ENCODE results near the gene TPPP3.

Gene TPPP3

GRCh38 chr16:67388191-67388590 lies 5.1 kb downstream of the TPPP3 start:
- Histone ChIP-seq H3K4me1 (ENCODE audit: insufficient read depth, poor library complexity, severe bottlenecking) (no peaks in the 10 kb centered on the region), H3K36me3 (ENCODE audit: low read depth) (no peaks in the 10 kb centered on the region), H3K27me3 (ENCODE audit: insufficient read depth, poor library complexity, severe bottlenecking) (no peaks in the 10 kb centered on the region), H3K9me3 (ENCODE audit: severe bottlenecking) (no peaks in the 10 kb centered on the region), H3K4me3 (ENCODE audit: severe bottlenecking) (no peak overlapping the region), H3K27ac (ENCODE audit: poor library complexity, severe bottlenecking) (no peak overlapping the region)
- DNase-seq (ENCODE audit: low spot score) (no peak), ATAC-seq (ENCODE audit: low read depth) (no peak)
- no peak for TF ChIP-seq CTCF (IDR thresholded peaks at IDR 0.05; ENCODE audit: poor library complexity, severe bottlenecking)

- Histone ChIP-seq H3K9me3 (ENCODE audit: severe bottlenecking) (no peaks in the 10 kb centered on the region), H3K36me3 (ENCODE audit: low read depth) (no peaks in the 10 kb centered on the region), H3K4me3 (ENCODE audit: severe bottlenecking) (no peak overlapping the region), H3K27me3 (ENCODE audit: insufficient read depth, poor library complexity, severe bottlenecking) (no peaks in the 10 kb centered on the region), H3K27ac (ENCODE audit: poor library complexity, severe bottlenecking) (no peak overlapping the region), H3K4me1 (ENCODE audit: insufficient read depth, poor library complexity, severe bottlenecking) (no peaks in the 10 kb centered on the region)
- ATAC-seq (ENCODE audit: low read depth): no peak
- DNase-seq (ENCODE audit: low spot score): peak; percentile 24
- no peak for TF ChIP-seq CTCF (IDR thresholded peaks at IDR 0.05; ENCODE audit: poor library complexity, severe bottlenecking)
Measured at GRCh38 chr16:67387479-67388079, 5.7 kb downstream of the TPPP3 start.

DNA sequence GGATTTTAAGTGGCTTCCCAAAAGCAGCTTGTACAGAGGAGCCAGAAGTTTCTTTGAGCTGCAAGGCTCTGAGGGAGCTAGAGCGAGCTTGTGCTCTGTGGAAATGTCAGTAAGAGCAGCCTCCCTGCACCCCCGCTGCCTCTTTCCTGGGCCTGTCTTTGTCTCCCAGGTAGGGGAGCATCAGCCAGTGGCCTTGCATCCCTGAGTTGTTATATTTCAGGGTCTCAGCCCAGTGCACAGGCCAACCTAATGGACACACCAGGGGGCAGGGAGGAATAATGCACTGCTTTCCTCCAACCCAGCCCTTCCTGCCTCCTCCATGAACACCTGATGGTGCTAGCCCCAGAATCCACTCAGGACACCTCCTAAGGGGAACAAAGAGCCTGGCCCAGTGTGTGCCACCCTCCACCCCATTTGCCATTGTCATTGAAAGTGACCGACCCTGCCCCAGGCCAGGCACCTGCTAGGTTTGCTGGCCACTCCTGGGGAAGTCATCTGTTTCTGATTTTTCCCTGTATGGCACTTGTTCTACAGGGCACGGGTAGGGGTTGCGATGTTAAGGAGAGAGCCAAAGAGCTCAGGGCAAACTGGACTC lies 6.3 kb downstream of the TPPP3 start:
- Histone ChIP-seq H3K4me1 (ENCODE audit: insufficient read depth, poor library complexity, severe bottlenecking) (no peaks in the 10 kb centered on the region), H3K36me3 (ENCODE audit: low read depth) (no peaks in the 10 kb centered on the region), H3K4me3 (ENCODE audit: severe bottlenecking) (no peak overlapping the region), H3K27me3 (ENCODE audit: insufficient read depth, poor library complexity, severe bottlenecking) (no peaks in the 10 kb centered on the region), H3K27ac (ENCODE audit: poor library complexity, severe bottlenecking) (no peak overlapping the region), H3K9me3 (ENCODE audit: severe bottlenecking) (no peaks in the 10 kb centered on the region)
- ATAC-seq (ENCODE audit: low read depth): no peak
- TF ChIP-seq CTCF (IDR thresholded peaks at IDR 0.05; ENCODE audit: poor library complexity, severe bottlenecking): no peak
- DNase-seq (ENCODE audit: low spot score): peak; percentile 29

- Histone ChIP-seq H3K27ac (ENCODE audit: poor library complexity, severe bottlenecking) (no peak overlapping the region), H3K36me3 (ENCODE audit: low read depth) (no peaks in the 10 kb centered on the region), H3K27me3 (ENCODE audit: insufficient read depth, poor library complexity, severe bottlenecking) (no peaks in the 10 kb centered on the region), H3K4me1 (ENCODE audit: insufficient read depth, poor library complexity, severe bottlenecking) (no peaks in the 10 kb centered on the region), H3K9me3 (ENCODE audit: severe bottlenecking) (no peaks in the 10 kb centered on the region), H3K4me3 (ENCODE audit: severe bottlenecking) (no peak overlapping the region)
- TF ChIP-seq CTCF (IDR thresholded peaks at IDR 0.05; ENCODE audit: poor library complexity, severe bottlenecking): no peak
- no peak for DNase-seq (ENCODE audit: low spot score)
- ATAC-seq (ENCODE audit: low read depth): no peak
Measured at GRCh38 chr16:67384778-67385510, 8.4 kb downstream of the TPPP3 start.

- Histone ChIP-seq H3K36me3 (ENCODE audit: low read depth) (no peaks in the 10 kb centered on the region), H3K27me3 (ENCODE audit: insufficient read depth, poor library complexity, severe bottlenecking) (no peaks in the 10 kb centered on the region), H3K9me3 (ENCODE audit: severe bottlenecking) (no peaks in the 10 kb centered on the region), H3K4me1 (ENCODE audit: insufficient read depth, poor library complexity, severe bottlenecking) (no peaks in the 10 kb centered on the region), H3K4me3 (ENCODE audit: severe bottlenecking) (no peak overlapping the region), H3K27ac (ENCODE audit: poor library complexity, severe bottlenecking) (no peak overlapping the region)
- ATAC-seq (ENCODE audit: low read depth) (no peak), DNase-seq (ENCODE audit: low spot score) (no peak)
- no peak for TF ChIP-seq CTCF (IDR thresholded peaks at IDR 0.05; ENCODE audit: poor library complexity, severe bottlenecking)
Measured at GRCh38 chr16:67383284-67383683, 10.0 kb downstream of the TPPP3 start.

All from RWPE2 (cell line).